Osteocyte (in vitro differentiated cells): ENCODE data around the gene ZNF502. TPM values are rescaled to one million over a fixed set of nuclear protein-coding genes. Genes with fewer than 3 reads are reported as not detected.

Experiments
- DNase-seq: peaks from one replicate; pipeline ENCODE4 v3.0.0; 2021; ENCODE audit warnings: mixed read lengths; ENCODE audit not compliant: unreplicated experiment; ENCODE audit errors: extremely low spot score
- H3K27ac Mint-ChIP-seq: one replicate; pipeline ENCODE4 v1.8.0; 2021; ENCODE audit warnings: mild to moderate bottlenecking, mixed read lengths; ENCODE audit not compliant: unreplicated experiment
- H3K27me3 Mint-ChIP-seq: one replicate; pipeline ENCODE4 v1.8.0; 2021; ENCODE audit warnings: mixed read lengths; ENCODE audit not compliant: unreplicated experiment
- H3K36me3 Mint-ChIP-seq: one replicate; pipeline ENCODE4 v1.8.0; 2021; ENCODE audit warnings: mixed read lengths; ENCODE audit not compliant: unreplicated experiment
- H3K4me1 Mint-ChIP-seq: one replicate; pipeline ENCODE4 v1.8.0; 2021; ENCODE audit warnings: mixed read lengths; ENCODE audit not compliant: unreplicated experiment
- H3K4me3 Mint-ChIP-seq: one replicate; pipeline ENCODE4 v1.8.0; 2021; ENCODE audit warnings: mild to moderate bottlenecking, moderate library complexity, mixed read lengths; ENCODE audit not compliant: unreplicated experiment
- H3K9me3 Mint-ChIP-seq: one replicate; pipeline ENCODE4 v1.8.0; 2021; ENCODE audit warnings: mixed read lengths; ENCODE audit not compliant: unreplicated experiment
- CTCF ChIP-seq: fragments of 200-600 bp; sonication (generic); IDR thresholded peaks from 2 replicates; pipeline ENCODE4 v1.5.0; 2021; ENCODE audit warnings: antibody characterized with exemption, mild to moderate bottlenecking, moderate library complexity
- total RNA-seq: library from RNA; stranded (reverse); gene quantifications from 2 replicates; pipeline ENCODE4 v1.2.1, GENCODE V29; 2021

Gene ZNF502
- total RNA-seq, 1 donor from 2014 or later, result not detected

DNA sequence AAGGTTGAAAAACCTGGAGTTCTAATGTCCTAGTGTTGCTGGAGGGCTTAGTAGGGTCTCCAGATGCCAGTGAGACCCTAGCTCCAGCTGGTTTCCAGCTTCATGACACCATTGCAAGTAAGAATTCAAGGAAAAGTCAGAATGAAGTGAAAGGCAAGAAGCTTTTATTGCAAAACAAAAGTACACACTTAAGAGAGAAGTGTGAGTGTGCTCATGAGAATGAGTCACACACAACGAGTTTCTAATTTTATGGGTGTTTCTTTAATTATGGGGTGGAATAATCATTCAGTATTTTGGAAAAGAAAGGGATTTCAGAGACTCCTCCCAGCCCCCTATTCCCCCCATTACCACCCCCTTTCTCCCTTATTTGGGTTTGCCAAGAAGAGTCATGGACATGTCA is 24.6 kb upstream of the ZNF502 start:
- Mint-ChIP-seq H3K4me3 (no peak overlapping the region), H3K27me3 (peaks cover 24% of the 10 kb centered on the region), H3K4me1 (peaks cover 4% of the 10 kb centered on the region), H3K27ac (no peak overlapping the region), H3K9me3 (peaks cover 53% of the 10 kb centered on the region), H3K36me3 (peaks cover 8% of the 10 kb centered on the region)
- TF ChIP-seq CTCF, result no peak
- DNase-seq, result no peak

GRCh38 chr3:44721231-44722102 is 9.0 kb downstream of the ZNF502 start:
- no peak for DNase-seq
- no peaks in the 10 kb centered on the region for H3K36me3 Mint-ChIP-seq
- no peak for TF ChIP-seq CTCF
- peaks cover 53% of the 10 kb centered on the region for H3K9me3 Mint-ChIP-seq
- H3K27ac Mint-ChIP-seq, result no peak overlapping the region
- no peaks in the 10 kb centered on the region for H3K4me1 Mint-ChIP-seq
- no peak overlapping the region for H3K4me3 Mint-ChIP-seq
- H3K27me3 Mint-ChIP-seq, result no peaks in the 10 kb centered on the region

- TF ChIP-seq CTCF, result no peak
- H3K4me1 Mint-ChIP-seq, result no peaks in the 10 kb centered on the region
- no peak overlapping the region for H3K27ac Mint-ChIP-seq
- H3K27me3 Mint-ChIP-seq, result no peaks in the 10 kb centered on the region
- no peak overlapping the region for H3K4me3 Mint-ChIP-seq
- H3K36me3 Mint-ChIP-seq, result no peaks in the 10 kb centered on the region
- peaks cover 49% of the 10 kb centered on the region for H3K9me3 Mint-ChIP-seq
- no peak for DNase-seq
These were observed 9.6 kb downstream of the ZNF502 start for GRCh38 chr3:44722103-44722401.

DNA sequence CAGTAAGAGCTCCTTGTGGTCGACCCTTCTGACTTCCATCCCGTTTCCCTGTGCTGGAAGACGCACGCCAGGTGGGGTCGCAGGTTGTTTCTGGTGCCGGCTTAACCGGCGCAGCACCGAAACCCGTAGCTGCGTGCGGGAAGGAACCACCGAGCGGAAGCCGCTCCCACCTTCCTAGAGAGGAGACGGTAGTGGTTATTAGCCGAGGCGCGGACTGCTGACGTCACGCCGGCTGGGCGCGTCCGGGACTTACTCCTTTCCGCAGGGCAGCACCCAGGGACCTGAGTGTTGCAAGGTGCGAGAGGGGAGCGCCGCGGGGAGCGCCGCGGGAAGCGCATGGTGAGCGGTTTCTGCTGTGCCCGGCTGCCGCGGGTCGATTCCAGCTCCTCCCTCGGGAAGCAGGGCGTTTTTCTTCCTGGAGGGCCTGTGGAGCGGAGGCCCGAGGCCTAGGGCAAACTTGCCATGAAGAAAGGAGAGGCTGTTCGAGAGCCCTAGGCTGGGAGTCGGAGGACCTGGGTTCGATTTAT is 17.0 kb downstream of the ZNF502 start, which contains the start of gene ZNF501:
Gene ZNF501 (plus strand): TSS at position 252 of the 527 bp plus-strand sequence. CDS start 4,787 bp downstream, outside the sequence.
- peak; percentile 87 for DNase-seq
- Mint-ChIP-seq H3K27ac (peak within 1 kb of the TSS; percentile 75), H3K4me1 (no peaks in the 10 kb centered on the region), H3K4me3 (peak within 1 kb of the TSS; percentile 82), H3K36me3 (peaks cover 32% of the 10 kb centered on the region), H3K9me3 (peaks cover 58% of the 10 kb centered on the region), H3K27me3 (no peaks in the 10 kb centered on the region)
- TF ChIP-seq CTCF, result no peak

DNA sequence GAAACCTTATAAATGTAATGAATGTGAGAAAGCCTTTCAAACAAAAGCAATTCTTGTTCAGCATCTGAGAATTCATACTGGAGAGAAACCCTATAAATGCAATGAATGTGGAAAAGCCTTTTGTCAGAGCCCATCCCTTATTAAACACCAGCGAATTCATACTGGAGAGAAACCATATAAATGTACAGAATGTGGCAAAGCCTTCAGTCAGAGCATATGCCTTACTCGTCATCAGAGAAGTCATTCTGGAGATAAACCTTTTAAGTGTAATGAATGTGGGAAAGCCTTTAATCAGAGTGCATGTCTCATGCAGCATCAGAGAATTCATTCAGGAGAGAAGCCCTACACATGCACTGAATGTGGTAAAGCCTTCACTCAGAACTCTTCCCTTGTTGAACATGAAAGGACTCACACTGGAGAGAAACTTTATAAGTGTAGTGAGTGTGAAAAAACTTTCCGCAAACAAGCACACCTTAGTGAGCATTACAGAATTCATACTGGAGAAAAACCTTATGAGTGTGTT is 22.2 kb downstream of the ZNF502 start:
- Mint-ChIP-seq H3K27me3 (no peaks in the 10 kb centered on the region), H3K36me3 (peaks cover 49% of the 10 kb centered on the region), H3K4me3 (no peak overlapping the region), H3K9me3 (peaks cover 73% of the 10 kb centered on the region), H3K4me1 (no peaks in the 10 kb centered on the region), H3K27ac (no peak overlapping the region)
- DNase-seq, result no peak
- TF ChIP-seq CTCF, result no peak
